CD4-positive, alpha-beta T cell treated with Interleukin-4 for 4 hours (primary cell): ENCODE results near the gene PLPP6.
A peak's percentile ranks its signal among the peaks of the same experiment; 100 is the strongest.
"Not testable (repeated sequence)": the region's sequence is repeated elsewhere in the genome, so short reads cannot be mapped to it uniquely, and the experiment has no call there.

Experiments used
- DNase-seq: peaks from one replicate; pipeline ENCODE4 v3.0.0-alpha.2; 2020

Gene PLPP6

GRCh38 chr9:4662108-4662988 is at the start of gene PLPP6:
Gene PLPP6, plus strand, starts transcription at chr9:4662294. Its CDS starts 82 bp downstream, at chr9:4662376.
- peak; percentile 75 for DNase-seq

GRCh38 chr9:4614627-4615026 is 47.5 kb upstream of the PLPP6 start:
- DNase-seq: no peak

- no peak for DNase-seq
These were observed 46.8 kb upstream of the PLPP6 start for GRCh38 chr9:4615251-4615650.

- DNase-seq: no peak
These were observed 46.3 kb upstream of the PLPP6 start for GRCh38 chr9:4615778-4616177.

GRCh38 chr9:4617752-4618151 is 44.3 kb upstream of the PLPP6 start:
- no peak for DNase-seq

GRCh38 chr9:4618700-4619099 is 43.4 kb upstream of the PLPP6 start:
- DNase-seq: no peak

- no peak for DNase-seq
These were observed 41.9 kb upstream of the PLPP6 start for GRCh38 chr9:4620057-4620765.

GRCh38 chr9:4620881-4621555 is 41.1 kb upstream of the PLPP6 start:
- DNase-seq: no peak

GRCh38 chr9:4622016-4622415 is 40.1 kb upstream of the PLPP6 start:
- DNase-seq: no peak

- no peak for DNase-seq
These were observed 31.3 kb upstream of the PLPP6 start for GRCh38 chr9:4630836-4631235.

GRCh38 chr9:4638968-4639367 is 23.1 kb upstream of the PLPP6 start:
- DNase-seq: no peak

GRCh38 chr9:4639420-4639819 is 22.7 kb upstream of the PLPP6 start:
- no peak for DNase-seq

- DNase-seq: peak; percentile 40
These were observed 22.1 kb upstream of the PLPP6 start for GRCh38 chr9:4640027-4640426.

GRCh38 chr9:4642351-4642750 is 19.7 kb upstream of the PLPP6 start:
- no peak for DNase-seq

- DNase-seq: peak; percentile 33
These were observed 8.0 kb upstream of the PLPP6 start for GRCh38 chr9:4654084-4654483.

GRCh38 chr9:4654538-4654937 is 7.6 kb upstream of the PLPP6 start:
- DNase-seq: no peak

GRCh38 chr9:4656196-4656595 is 5.9 kb upstream of the PLPP6 start:
- not testable (repeated sequence) for DNase-seq

- DNase-seq: no peak
These were observed 5.5 kb upstream of the PLPP6 start for GRCh38 chr9:4656621-4657020.

- DNase-seq: no peak
These were observed 4.5 kb upstream of the PLPP6 start for GRCh38 chr9:4657426-4658159.

GRCh38 chr9:4660665-4661064 is 1.4 kb upstream of the PLPP6 start:
- DNase-seq: not testable (repeated sequence)

GRCh38 chr9:4661165-4661564 is 929 bp upstream of the PLPP6 start:
- DNase-seq: no peak

- peak; percentile 27 for DNase-seq
These were observed 483 bp upstream of the PLPP6 start for GRCh38 chr9:4661611-4662010.
